WTC11 (cell line): ENCODE data around the gene TAGLN3.

ENCODE experiments used
- ESRRA ChIP-seq: sonication (generic); formaldehyde crosslinking; IDR thresholded peaks from 2 replicates; pipeline ENCODE4 v1.8.1; 2022; ENCODE audit warnings: mild to moderate bottlenecking, missing genetic modification reagents, borderline replicate concordance
- ETV6 ChIP-seq: sonication (generic); formaldehyde crosslinking; IDR thresholded peaks from 2 replicates; pipeline ENCODE4 v1.8.1; 2022; ENCODE audit warnings: mild to moderate bottlenecking, missing genetic modification reagents
- JUN ChIP-seq: sonication (generic); formaldehyde crosslinking; IDR thresholded peaks from 2 replicates; pipeline ENCODE4 v1.8.0; 2023; ENCODE audit warnings: mild to moderate bottlenecking, missing genetic modification reagents
- NR3C1 ChIP-seq: sonication (generic); formaldehyde crosslinking; conservative IDR thresholded peaks from 2 replicates; pipeline ENCODE4 v1.8.1; 2023; ENCODE audit warnings: low read depth, mild to moderate bottlenecking, missing genetic modification reagents
- SP1 ChIP-seq: sonication (generic); formaldehyde crosslinking; conservative IDR thresholded peaks from 2 replicates; pipeline ENCODE4 v1.8.1; 2022; ENCODE audit warnings: missing genetic modification reagents
- ZBTB21 ChIP-seq: sonication (generic); formaldehyde crosslinking; IDR thresholded peaks from 2 replicates; pipeline ENCODE4 v1.8.1; 2023; ENCODE audit warnings: mild to moderate bottlenecking, missing genetic modification reagents, borderline replicate concordance
- TF ChIP-seq, protein P1 (sequence below): fragments of 200-600 bp; IDR thresholded peaks from 2 replicates; pipeline ENCODE4 v1.8.0; 2022; ENCODE audit warnings: antibody characterized with exemption
- TF ChIP-seq, protein P2 (sequence below): sonication (generic); formaldehyde crosslinking; IDR thresholded peaks from 2 replicates; pipeline ENCODE4 v1.8.0; 2022; ENCODE audit warnings: mild to moderate bottlenecking, missing genetic modification reagents
- TF ChIP-seq, protein P3 (sequence below): sonication (generic); formaldehyde crosslinking; IDR thresholded peaks from 2 replicates; pipeline ENCODE4 v1.8.0; 2023; ENCODE audit warnings: missing genetic modification reagents
- TF ChIP-seq, protein P4 (sequence below): sonication (generic); formaldehyde crosslinking; conservative IDR thresholded peaks from 2 replicates; pipeline ENCODE4 v1.8.1; 2023; ENCODE audit warnings: mild to moderate bottlenecking, low read depth, missing genetic modification reagents, moderate library complexity

DNA sequence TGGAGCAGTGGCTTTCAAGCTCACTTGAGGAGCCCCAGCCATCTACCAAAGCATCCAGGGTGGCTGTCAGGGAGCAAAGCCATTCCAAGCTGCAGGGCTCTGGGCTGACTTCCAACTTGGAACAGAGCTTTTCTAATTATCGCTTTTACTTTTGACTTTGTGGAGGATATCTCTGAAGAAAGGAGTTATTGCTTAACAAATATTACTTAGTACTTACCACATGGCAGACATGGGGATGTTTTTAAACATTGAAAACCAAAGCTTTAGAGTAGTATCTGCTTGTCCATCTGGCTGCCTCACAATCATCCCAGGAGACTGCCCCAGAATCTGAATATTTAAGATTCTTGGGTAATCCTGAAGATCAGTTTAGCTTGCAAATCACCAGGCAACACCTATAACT lies 8.9 kb downstream of the TAGLN3 start:
- TF ChIP-seq, protein P1, sequence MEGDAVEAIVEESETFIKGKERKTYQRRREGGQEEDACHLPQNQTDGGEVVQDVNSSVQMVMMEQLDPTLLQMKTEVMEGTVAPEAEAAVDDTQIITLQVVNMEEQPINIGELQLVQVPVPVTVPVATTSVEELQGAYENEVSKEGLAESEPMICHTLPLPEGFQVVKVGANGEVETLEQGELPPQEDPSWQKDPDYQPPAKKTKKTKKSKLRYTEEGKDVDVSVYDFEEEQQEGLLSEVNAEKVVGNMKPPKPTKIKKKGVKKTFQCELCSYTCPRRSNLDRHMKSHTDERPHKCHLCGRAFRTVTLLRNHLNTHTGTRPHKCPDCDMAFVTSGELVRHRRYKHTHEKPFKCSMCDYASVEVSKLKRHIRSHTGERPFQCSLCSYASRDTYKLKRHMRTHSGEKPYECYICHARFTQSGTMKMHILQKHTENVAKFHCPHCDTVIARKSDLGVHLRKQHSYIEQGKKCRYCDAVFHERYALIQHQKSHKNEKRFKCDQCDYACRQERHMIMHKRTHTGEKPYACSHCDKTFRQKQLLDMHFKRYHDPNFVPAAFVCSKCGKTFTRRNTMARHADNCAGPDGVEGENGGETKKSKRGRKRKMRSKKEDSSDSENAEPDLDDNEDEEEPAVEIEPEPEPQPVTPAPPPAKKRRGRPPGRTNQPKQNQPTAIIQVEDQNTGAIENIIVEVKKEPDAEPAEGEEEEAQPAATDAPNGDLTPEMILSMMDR, result no peak
- TF ChIP-seq ESRRA, result no peak
- no peak for TF ChIP-seq ETV6
- no peak for TF ChIP-seq JUN (CRISPR knock-in tag)
- TF ChIP-seq SP1 (CRISPR knock-in tag), result no peak
- TF ChIP-seq, protein P2, sequence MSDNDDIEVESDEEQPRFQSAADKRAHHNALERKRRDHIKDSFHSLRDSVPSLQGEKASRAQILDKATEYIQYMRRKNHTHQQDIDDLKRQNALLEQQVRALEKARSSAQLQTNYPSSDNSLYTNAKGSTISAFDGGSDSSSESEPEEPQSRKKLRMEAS, result no peak
- TF ChIP-seq, protein P3, sequence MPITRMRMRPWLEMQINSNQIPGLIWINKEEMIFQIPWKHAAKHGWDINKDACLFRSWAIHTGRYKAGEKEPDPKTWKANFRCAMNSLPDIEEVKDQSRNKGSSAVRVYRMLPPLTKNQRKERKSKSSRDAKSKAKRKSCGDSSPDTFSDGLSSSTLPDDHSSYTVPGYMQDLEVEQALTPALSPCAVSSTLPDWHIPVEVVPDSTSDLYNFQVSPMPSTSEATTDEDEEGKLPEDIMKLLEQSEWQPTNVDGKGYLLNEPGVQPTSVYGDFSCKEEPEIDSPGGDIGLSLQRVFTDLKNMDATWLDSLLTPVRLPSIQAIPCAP, result no peak
- TF ChIP-seq, protein P4, sequence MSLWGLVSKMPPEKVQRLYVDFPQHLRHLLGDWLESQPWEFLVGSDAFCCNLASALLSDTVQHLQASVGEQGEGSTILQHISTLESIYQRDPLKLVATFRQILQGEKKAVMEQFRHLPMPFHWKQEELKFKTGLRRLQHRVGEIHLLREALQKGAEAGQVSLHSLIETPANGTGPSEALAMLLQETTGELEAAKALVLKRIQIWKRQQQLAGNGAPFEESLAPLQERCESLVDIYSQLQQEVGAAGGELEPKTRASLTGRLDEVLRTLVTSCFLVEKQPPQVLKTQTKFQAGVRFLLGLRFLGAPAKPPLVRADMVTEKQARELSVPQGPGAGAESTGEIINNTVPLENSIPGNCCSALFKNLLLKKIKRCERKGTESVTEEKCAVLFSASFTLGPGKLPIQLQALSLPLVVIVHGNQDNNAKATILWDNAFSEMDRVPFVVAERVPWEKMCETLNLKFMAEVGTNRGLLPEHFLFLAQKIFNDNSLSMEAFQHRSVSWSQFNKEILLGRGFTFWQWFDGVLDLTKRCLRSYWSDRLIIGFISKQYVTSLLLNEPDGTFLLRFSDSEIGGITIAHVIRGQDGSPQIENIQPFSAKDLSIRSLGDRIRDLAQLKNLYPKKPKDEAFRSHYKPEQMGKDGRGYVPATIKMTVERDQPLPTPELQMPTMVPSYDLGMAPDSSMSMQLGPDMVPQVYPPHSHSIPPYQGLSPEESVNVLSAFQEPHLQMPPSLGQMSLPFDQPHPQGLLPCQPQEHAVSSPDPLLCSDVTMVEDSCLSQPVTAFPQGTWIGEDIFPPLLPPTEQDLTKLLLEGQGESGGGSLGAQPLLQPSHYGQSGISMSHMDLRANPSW (CRISPR knock-in tag), result no peak
- TF ChIP-seq ZBTB21, result no peak
- TF ChIP-seq NR3C1, result no peak
